Measurements from ENCODE around the gene AOC3. TPM values are rescaled to one million over a fixed set of nuclear protein-coding genes. Genes with fewer than 3 reads are reported as not detected.

The AOC3 gene
- total and polyA plus RNA-seq, 2 of the 13 experiments (the other 11 are each of a cell fraction or from before 2014, with no cell fraction given), result 8.7 to 51.7 TPM

DNA sequence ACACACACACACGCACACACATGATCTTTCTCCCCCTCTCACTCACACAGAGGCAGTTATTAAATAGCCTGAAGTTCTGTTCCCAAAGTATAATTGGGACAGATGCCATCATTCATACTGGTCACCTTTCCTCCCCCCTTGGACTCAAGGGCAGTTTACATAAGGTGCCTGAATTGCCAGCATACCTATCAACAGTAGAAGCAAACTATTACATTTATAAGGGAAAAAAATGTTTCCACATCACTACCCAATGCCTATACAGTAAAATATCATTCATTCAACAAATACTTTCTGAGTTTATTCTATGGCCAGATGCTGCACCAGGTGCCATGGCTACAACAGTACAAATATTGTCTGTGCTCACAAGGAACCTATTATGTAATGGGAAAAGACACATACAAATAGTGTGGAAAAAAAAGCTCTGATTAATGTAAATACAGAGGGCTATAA lies 46.1 kb upstream of the AOC3 start (continued):
- TF ChIP-seq, protein P1, sequence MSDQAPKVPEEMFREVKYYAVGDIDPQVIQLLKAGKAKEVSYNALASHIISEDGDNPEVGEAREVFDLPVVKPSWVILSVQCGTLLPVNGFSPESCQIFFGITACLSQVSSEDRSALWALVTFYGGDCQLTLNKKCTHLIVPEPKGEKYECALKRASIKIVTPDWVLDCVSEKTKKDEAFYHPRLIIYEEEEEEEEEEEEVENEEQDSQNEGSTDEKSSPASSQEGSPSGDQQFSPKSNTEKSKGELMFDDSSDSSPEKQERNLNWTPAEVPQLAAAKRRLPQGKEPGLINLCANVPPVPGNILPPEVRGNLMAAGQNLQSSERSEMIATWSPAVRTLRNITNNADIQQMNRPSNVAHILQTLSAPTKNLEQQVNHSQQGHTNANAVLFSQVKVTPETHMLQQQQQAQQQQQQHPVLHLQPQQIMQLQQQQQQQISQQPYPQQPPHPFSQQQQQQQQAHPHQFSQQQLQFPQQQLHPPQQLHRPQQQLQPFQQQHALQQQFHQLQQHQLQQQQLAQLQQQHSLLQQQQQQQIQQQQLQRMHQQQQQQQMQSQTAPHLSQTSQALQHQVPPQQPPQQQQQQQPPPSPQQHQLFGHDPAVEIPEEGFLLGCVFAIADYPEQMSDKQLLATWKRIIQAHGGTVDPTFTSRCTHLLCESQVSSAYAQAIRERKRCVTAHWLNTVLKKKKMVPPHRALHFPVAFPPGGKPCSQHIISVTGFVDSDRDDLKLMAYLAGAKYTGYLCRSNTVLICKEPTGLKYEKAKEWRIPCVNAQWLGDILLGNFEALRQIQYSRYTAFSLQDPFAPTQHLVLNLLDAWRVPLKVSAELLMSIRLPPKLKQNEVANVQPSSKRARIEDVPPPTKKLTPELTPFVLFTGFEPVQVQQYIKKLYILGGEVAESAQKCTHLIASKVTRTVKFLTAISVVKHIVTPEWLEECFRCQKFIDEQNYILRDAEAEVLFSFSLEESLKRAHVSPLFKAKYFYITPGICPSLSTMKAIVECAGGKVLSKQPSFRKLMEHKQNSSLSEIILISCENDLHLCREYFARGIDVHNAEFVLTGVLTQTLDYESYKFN (CRISPR knock-in tag; conservative IDR thresholded peaks at IDR 0.05), result peak; percentile 32; the same call in 1 of the 2 replicates
- TF ChIP-seq, protein P2, sequence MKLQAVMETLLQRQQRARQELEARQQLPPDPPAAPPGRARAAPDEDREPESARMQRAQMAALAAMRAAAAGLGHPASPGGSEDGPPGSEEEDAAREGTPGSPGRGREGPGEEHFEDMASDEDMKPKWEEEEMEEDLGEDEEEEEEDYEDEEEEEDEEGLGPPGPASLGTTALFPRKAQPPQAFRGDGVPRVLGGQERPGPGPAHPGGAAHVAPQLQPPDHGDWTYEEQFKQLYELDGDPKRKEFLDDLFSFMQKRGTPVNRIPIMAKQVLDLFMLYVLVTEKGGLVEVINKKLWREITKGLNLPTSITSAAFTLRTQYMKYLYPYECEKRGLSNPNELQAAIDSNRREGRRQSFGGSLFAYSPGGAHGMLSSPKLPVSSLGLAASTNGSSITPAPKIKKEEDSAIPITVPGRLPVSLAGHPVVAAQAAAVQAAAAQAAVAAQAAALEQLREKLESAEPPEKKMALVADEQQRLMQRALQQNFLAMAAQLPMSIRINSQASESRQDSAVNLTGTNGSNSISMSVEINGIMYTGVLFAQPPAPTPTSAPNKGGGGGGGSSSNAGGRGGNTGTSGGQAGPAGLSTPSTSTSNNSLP (IDR thresholded peaks at IDR 0.05; ENCODE audit: low read depth, low read length), result peak; percentile 86; the same call in 1 of the 2 replicates
- TF ChIP-seq, protein P3, sequence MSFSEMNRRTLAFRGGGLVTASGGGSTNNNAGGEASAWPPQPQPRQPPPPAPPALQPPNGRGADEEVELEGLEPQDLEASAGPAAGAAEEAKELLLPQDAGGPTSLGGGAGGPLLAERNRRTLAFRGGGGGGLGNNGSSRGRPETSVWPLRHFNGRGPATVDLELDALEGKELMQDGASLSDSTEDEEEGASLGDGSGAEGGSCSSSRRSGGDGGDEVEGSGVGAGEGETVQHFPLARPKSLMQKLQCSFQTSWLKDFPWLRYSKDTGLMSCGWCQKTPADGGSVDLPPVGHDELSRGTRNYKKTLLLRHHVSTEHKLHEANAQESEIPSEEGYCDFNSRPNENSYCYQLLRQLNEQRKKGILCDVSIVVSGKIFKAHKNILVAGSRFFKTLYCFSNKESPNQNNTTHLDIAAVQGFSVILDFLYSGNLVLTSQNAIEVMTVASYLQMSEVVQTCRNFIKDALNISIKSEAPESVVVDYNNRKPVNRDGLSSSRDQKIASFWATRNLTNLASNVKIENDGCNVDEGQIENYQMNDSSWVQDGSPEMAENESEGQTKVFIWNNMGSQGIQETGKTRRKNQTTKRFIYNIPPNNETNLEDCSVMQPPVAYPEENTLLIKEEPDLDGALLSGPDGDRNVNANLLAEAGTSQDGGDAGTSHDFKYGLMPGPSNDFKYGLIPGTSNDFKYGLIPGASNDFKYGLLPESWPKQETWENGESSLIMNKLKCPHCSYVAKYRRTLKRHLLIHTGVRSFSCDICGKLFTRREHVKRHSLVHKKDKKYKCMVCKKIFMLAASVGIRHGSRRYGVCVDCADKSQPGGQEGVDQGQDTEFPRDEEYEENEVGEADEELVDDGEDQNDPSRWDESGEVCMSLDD (CRISPR knock-in tag; IDR thresholded peaks at IDR 0.05; ENCODE audit: borderline replicate concordance), result no peak
- TF ChIP-seq SRF (IDR thresholded peaks at IDR 0.05; ENCODE audit: low read depth, low read length), result no peak
- no peak for TF ChIP-seq ELF1 (CRISPR knock-in tag; IDR thresholded peaks at IDR 0.05)
- TF ChIP-seq ZNF619 (CRISPR knock-in tag; IDR thresholded peaks at IDR 0.05), result no peak
- no peak for TF ChIP-seq SAP130 (CRISPR knock-in tag; IDR thresholded peaks at IDR 0.05; ENCODE audit: low read depth)
- no peak for TF ChIP-seq NFRKB (IDR thresholded peaks at IDR 0.05)
- peak; percentile 19; the same call in 1 of the 2 replicates for TF ChIP-seq SALL1 (CRISPR knock-in tag; IDR thresholded peaks at IDR 0.05)
- TF ChIP-seq, protein P4, sequence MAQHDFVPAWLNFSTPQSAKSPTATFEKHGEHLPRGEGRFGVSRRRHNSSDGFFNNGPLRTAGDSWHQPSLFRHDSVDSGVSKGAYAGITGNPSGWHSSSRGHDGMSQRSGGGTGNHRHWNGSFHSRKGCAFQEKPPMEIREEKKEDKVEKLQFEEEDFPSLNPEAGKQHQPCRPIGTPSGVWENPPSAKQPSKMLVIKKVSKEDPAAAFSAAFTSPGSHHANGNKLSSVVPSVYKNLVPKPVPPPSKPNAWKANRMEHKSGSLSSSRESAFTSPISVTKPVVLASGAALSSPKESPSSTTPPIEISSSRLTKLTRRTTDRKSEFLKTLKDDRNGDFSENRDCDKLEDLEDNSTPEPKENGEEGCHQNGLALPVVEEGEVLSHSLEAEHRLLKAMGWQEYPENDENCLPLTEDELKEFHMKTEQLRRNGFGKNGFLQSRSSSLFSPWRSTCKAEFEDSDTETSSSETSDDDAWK (CRISPR knock-in tag; IDR thresholded peaks at IDR 0.05), result no peak
- TF ChIP-seq, protein P5, sequence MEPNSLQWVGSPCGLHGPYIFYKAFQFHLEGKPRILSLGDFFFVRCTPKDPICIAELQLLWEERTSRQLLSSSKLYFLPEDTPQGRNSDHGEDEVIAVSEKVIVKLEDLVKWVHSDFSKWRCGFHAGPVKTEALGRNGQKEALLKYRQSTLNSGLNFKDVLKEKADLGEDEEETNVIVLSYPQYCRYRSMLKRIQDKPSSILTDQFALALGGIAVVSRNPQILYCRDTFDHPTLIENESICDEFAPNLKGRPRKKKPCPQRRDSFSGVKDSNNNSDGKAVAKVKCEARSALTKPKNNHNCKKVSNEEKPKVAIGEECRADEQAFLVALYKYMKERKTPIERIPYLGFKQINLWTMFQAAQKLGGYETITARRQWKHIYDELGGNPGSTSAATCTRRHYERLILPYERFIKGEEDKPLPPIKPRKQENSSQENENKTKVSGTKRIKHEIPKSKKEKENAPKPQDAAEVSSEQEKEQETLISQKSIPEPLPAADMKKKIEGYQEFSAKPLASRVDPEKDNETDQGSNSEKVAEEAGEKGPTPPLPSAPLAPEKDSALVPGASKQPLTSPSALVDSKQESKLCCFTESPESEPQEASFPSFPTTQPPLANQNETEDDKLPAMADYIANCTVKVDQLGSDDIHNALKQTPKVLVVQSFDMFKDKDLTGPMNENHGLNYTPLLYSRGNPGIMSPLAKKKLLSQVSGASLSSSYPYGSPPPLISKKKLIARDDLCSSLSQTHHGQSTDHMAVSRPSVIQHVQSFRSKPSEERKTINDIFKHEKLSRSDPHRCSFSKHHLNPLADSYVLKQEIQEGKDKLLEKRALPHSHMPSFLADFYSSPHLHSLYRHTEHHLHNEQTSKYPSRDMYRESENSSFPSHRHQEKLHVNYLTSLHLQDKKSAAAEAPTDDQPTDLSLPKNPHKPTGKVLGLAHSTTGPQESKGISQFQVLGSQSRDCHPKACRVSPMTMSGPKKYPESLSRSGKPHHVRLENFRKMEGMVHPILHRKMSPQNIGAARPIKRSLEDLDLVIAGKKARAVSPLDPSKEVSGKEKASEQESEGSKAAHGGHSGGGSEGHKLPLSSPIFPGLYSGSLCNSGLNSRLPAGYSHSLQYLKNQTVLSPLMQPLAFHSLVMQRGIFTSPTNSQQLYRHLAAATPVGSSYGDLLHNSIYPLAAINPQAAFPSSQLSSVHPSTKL (CRISPR knock-in tag; IDR thresholded peaks at IDR 0.05), result 0 out of 2 replicates have a peak, but pooled peaks have one; percentile 60
- no peak for TF ChIP-seq ZNF350 (CRISPR knock-in tag; IDR thresholded peaks at IDR 0.05; ENCODE audit: borderline replicate concordance, low read depth)
- TF ChIP-seq SMARCE1 (IDR thresholded peaks at IDR 0.05; ENCODE audit: borderline replicate concordance), result no peak
- TF ChIP-seq ZNF674 (CRISPR knock-in tag; IDR thresholded peaks at IDR 0.05; ENCODE audit: low read depth), result no peak
- TF ChIP-seq, protein P6, sequence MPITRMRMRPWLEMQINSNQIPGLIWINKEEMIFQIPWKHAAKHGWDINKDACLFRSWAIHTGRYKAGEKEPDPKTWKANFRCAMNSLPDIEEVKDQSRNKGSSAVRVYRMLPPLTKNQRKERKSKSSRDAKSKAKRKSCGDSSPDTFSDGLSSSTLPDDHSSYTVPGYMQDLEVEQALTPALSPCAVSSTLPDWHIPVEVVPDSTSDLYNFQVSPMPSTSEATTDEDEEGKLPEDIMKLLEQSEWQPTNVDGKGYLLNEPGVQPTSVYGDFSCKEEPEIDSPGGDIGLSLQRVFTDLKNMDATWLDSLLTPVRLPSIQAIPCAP (CRISPR knock-in tag; IDR thresholded peaks at IDR 0.05; ENCODE audit: low read depth), result no peak
- peak; percentile 29; the same call in 1 of the 2 replicates for TF ChIP-seq GATAD2A (CRISPR knock-in tag; IDR thresholded peaks at IDR 0.05)

Measured in HepG2 (cell line).